Stimulated activated CD8-positive, alpha-beta memory T cell treated with anti-CD3 and anti-CD28 coated beads, Interleukin-15, amount 100 ng/mL, for 4 hours (primary cell): ENCODE measurements around the gene FAM13A.
"Not testable (repeated sequence)": the region's sequence is repeated elsewhere in the genome, so short reads cannot be mapped to it uniquely, and the experiment has no call there.

ENCODE experiments used
- DNase-seq, 2 donors: peaks; one replicate each; pipeline ENCODE4 v3.0.0-alpha.2; 2020; ENCODE audit warnings: low read depth in 2 of 2

Gene FAM13A

DNA sequence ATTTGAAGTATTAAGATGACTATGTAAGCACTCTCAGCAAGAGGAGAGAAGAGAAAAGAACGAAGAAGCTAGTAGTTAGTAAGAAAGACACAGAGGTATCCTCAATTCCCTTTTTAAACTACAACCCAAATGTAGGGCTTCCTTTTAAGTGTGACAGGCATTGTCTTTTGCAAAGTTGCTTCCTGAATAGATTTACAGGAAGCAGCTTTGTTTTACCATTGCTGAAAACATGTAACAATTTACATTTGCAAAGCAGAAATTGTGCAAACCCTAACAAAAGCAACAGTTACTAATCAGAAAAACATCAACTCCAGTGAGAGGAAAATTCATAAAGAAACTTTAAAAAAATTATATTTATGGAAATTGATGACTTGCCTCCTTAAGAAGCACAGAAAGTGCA is 96.4 kb downstream of the FAM13A start:
- no peak for DNase-seq

DNA sequence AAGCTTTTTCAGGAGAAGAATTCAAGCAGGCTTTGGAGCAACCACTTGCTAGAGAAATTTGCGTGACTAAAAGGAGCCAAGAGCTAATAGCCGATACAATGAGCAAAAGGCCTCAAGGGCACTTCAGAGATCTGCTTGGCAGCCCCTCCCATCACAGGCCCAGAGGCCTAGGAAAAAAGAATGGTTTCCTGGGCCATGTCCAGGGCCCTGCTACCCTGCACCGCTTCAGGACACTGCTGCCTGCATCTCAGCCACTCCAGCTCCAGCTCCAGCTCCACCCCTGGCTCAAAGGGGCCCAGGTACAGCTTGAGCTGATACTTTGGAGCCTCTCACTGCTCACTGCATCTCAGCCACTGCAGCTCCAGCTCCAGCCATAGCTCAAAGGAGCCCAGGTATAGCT is 98.9 kb downstream of the FAM13A start:
- DNase-seq, result no peak

DNA sequence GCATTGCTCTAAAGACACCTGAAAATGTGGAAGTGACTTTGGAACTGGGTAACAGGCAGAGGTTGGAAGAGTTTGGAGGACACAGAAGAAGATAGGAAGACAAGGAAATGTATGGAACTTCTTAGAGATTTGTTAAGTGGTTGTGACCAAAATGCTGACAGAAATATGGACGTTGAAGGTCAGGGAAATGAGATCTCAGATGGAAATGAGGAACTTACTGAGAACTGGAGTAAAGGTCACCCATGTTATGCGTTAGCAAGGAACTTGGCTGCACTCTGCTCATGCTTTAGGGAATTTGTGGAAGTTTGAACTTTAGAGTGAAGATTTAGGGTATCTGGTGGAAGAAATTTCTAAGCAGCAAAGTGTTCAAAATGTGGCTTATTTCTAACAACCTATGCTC is 99.4 kb downstream of the FAM13A start:
- DNase-seq, result no peak

DNA sequence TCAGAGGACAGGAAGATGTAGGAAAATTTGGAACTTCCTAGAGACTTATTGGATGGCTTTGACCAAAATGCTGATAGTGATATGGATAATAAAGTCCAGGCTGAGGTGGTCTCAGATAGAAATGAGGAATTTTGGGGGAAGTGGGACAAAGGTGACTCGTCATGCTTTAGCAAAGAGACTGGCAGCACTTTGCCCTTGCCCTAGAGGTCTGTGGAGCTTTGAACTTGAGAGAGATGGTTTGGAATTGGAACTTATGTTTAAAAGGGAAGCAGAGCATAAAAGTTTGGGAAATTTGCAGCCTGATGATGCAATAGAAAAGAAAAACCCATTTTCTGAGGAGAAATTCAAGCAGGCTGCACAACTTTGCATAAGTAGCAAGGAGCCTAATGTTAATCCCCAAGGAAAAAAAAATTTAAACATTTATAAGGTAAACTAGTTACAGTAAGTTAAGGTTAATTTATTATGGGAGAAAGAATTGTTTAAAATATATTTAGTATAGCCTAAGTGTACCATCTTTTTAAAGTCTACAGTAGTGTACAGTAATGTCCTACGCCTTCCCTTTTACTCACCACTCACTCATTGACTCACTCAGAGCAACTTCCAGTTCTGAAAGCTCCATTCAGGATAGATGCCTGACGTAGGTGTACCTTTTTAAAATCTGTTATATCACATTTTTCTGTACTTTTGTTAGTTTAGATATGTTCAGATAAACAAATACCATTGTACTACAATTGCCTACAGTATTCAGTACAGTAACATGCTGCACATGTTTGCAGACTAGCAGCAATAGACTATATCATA is 101.2 kb downstream of the FAM13A start:
- DNase-seq, result no peak

DNA sequence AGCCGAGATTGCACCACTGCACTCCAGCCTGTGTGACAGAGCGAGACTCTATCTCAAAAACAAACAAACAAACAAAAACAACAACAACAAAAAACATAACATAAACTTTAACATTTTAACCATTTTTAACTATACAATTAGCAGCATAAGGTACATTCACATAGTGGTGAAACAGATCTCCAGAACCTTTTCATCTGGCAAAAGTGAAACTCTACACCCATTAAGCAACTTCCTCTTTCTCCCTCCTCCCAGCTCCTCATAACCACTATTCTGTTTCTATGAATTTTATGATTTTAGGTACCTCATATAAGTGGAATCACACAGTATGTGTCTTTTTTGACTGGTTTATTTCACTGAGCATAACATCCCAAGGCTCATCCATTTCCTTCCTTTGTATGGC is 103.6 kb downstream of the FAM13A start:
- DNase-seq, result no peak

DNA sequence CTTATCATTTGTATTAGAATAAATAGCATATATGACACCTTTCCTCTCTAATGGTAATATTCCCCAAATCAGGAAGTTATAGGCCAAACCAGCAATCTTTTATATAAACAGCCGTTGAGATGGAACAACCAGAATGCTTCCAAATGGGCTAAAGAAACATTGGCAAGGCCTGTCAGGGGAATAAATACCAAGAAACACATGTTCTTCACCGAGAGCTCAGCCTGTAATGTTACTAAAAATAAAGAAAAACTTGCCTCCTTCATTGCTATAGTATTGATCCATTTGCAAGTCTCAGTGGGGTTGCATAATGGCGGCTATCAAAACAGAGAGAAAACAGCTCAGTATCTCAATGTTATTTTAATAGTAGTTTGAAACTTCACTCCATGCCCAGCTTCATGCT is 104.9 kb downstream of the FAM13A start:
- no peak for DNase-seq

DNA sequence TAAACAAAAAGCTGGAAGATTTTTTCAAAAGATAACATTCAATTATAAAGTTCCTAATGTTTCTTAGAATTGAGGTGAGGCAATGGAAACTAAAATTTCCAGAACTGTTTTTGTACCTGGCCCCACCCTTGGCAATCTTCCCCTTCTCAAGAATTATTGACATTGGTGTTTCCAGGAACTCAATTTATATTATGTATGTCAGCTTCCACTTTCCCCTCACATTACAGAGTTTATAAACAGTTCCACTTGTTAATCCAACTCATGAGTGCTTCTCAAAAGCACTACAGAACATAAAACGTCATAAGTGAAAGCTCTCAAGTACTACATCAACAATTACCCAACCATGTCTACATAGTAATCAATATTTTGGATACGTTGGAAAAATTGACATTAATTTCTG is 107.4 kb downstream of the FAM13A start:
- DNase-seq, result no peak

DNA sequence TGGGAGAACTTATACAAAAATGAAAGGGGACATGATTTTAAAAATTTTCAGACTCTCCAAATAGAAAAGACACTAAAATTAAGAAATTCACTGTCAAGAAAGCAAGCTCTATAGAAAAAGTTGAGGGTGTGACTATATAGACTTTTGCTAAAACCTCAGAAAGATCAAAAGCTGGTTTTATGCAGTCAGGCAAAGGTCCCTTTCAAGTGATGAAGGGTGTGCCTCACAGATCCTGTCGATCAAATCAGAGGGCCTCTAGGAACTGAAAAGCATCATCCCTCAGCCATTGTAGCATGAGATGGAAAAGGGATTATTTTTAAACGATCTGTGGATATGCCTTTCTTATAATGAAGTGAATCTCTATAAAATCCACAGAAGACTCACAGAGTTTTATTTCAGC is 116.5 kb downstream of the FAM13A start:
- no peak for DNase-seq

DNA sequence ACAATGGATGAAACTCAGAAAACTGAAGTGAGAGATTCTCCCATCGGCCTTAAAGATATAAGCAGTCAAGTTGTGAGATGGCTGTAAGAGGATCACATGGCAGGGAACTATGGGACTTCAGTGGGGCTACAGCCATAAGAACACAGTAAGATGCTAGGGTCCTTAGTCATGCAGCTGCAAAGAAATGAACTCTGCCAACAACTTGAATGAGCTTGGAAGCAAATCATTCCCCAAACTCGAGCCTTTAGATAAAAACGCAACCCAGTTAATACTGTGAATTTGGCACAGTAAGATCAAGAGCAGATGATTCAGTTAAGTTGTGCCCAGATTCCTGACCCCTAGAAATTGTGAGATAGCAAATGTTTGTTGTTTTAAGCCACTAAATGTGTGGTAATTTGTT is 117.3 kb downstream of the FAM13A start:
- DNase-seq, result no peak

DNA sequence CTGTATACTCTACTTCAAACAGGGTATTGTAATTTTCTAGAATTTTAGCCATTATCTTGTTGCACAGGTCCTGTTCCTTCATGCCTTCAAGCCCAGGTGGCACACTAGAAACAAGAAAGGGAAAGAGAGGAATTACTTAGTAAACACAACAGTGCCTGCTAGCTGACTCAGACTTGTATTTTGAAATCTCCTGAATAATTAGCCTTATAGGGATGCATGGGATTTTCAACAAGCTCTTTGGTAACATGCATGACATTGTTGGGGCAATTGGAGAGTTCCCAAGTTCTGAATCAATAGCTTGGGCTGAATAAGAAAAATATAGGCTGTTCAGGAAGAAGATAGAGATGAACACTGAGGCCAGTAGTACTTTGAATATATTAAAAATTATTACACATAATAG is 118.8 kb downstream of the FAM13A start:
- DNase-seq, result no peak

DNA sequence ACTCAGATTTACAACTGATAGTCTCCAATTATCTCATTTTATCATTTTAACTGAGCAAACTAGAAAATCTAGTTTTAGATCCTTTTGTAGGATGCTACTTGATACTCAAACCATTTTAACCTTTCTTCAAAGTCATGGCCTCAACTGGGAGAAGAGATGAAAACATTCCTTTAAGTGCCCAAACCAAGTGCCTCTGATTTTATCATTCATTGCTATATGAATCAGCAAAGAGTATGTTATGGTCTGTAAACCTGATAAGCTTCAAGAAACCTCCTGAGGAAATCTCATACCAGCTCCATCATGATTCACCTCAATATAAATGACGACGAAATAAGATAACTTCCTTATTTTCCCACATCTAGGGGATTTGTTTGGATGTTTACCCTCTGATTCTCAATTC is 119.9 kb downstream of the FAM13A start:
- DNase-seq, result no peak

DNA sequence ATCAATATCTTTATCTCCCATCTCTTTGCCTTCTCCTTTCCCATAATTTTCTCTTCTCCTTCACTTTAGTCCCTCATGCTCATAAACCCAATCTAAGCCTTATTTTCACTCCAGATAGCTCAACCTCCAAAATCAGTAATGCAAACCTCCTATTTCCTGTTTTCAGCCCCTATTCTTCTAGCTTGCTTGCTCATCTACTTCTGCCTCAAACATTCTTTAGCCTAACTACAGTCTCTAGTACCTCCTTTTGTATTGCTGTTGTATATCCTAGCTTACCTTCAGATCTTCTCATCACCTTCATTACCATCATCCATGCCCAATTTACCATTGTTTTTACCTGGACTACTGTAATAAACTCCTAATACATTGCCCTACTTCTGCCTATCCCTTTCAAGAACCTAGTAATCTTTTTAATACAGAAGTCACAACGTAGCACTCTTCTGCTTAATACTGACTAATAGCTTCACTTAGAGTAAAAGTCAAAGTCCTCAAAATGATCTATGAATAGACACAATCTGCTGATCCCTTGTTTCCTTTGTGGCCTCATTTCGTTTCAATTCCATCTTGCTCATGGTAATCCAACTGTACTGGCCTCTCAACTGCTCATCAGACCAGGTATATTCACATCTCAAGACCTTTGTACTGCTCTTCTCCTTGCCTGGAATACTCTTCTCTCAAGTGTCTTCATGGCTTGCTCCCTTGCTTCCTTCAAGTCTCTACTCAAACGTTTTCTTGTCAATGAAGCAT is 123.4 kb downstream of the FAM13A start:
- no peak for DNase-seq

DNA sequence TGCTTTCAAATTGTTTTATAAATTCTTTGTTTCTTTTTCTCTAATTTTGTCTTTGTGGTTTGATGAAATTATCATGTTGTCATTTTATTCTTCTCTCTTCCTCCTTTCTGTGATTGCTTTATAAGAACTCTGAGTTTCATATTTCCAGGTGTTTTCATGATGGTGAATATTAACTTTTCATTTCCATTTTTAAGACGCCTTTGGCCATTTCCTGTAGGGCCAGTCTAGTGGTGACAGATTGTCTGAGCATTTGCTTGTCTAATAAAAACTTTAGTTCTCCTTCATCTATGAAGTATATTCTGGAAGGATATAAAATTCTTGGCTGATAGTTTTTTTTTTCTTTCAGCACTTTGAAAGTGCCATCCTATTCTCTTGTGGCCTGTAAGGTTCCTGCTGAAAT is 128.1 kb downstream of the FAM13A start:
- DNase-seq, result no peak

DNA sequence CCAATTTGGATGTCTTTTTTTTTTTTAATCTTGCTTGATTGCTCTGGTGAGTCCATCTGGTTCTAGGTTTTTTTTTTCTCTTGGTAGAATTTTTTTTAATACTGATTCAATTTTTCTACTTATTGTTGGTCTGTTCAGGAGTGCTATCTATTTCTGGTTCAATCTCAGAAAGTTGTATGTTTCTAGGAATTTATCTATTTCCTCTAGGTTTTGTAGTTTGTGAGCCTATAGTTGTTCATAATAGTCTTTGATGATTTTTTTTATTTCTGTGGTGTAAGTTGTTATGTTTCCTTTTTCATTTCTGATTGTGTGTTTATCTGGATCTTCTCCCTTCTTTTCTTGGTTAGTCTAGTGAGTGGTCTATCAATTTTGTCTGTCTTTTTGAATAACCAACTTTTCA is 129.6 kb downstream of the FAM13A start:
- no peak for DNase-seq

DNA sequence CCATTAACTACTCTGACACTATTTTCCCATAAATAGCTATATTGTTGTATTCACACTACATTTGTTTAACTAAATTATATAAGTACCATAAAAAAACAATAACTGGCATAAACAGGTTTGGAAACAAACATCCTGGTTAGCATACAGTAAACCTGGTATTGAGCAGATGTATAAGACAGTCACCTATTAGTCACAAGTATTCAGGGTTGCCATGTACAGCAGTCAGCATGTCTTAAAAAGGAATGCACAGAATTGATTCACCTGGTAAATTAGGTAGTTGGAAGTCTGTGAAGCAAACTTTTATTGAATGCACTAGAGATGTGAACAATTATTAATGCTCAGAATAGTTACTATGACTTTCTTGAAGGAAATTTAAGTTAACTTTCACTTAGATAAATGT is 137.9 kb downstream of the FAM13A start:
- DNase-seq, result no peak

DNA sequence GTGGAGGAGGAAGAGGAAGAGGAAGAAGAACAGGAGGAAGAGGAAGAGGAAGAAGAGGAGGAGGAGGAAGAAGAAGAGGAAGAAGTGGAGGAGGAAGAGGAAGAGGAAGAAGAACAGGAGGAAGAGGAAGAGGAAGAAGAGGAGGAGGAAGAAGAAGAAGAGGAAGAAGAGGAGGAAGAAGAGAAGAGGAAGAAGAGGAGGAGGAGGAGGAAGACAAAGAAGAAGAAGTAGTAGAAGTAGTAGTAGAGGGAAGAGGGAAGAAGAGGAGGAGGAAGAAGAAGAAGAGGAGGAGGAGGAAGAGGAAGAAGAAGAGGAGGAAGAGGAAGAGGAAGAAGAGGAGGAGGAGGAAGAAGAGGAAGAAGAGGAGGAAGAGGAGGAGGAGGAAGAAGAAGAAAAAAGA is 143.8 kb downstream of the FAM13A start:
- not testable (repeated sequence) for DNase-seq

DNA sequence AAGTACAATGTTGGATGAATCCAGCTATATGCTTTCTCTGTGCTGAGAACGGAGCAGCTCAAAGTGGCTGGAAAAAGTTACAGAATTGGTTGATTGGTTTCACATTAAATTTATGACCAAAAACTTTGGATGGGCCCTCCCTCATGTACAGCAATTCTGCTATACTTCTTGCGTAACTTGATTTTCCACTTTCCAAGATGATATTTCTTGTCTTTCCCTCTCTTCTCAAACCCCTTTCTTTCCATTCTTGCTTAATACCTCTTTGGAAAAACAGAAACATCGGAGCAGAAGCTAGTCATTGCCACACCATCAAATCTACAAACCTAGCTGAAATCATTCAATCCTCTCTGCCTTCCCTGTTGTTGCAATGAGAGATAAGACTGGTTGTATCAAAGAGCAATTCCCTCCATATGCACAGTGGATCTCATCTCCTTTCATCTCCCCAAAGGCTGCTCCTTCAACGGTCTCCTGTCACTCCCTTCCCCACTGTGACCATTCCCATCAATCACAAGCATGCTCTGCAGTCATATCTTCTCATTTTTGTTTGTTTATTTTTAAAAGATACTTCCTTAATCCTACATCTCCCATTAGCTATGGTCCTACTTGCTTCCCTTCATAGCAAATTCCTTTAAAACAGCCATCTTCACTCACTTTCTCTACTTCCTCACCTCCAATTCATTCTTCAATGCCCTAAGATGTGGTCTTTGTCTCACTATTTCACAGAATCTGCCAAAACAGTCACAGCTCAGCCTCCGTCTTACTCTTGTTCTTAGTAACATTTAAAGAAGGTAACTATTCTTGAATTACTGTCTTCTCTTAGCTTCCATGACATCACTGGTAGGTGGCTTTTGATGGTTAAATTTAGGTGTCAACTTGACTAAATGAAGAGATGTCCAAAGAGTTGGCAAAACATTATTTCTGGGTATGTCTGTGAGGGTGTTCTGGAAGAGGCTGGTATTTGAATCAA is 145.5 kb downstream of the FAM13A start:
- DNase-seq, result no peak

DNA sequence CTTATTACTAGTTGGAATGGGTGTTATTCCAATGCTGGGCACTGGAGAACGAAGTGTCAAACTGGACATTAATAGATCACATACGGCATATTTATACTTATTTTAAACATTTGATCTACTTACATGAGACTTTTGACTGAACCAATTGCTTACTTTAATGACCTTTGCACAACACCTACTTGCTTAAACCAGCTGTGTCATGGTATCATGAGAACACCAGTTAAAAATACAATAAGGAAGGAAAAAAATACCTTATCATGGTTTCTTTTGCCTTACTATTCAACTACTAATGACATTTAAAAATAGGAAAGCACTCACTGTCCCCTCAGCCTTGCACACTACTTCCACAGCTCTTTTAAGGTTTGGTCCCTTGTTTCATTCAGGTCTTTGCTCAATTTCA is 146.9 kb downstream of the FAM13A start:
- DNase-seq, result no peak

DNA sequence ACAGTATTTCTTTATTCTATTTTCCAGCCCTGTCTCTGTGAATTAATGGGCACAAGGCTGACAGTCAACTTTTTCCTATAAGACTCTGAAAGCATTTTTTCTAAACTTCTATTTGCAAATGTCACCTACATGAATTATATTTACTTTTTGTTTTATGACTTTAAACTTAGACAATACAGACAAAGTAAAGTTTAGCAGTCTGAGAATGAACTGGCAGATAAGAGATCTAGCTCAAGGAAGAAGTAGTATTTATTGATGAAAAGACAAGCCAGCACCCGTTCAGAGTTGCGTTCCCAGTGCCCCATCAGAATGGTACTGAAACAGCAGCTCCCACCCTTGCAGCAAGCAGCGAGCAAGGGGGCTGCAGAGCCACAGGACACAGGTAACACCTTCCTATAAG is 148.5 kb downstream of the FAM13A start:
- DNase-seq, result no peak

DNA sequence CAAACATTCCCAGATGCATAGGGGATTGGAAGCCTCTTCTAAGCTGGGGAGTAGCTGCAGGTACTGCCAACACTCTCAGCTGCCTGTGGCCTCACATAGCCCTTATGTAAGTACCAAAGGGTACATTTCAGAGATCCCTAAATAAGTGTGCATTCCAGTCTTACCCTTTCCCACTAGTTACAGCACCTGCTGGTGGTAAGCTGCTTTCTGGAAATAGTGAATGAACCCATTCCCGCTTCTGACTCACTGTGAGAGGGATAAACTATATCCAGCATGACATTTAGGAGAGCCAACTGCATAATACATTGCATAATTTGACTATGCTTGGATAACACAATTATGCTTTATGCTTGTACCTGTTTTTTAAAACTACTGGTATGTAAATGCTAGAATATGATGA is 149.0 kb downstream of the FAM13A start:
- DNase-seq, result no peak

DNA sequence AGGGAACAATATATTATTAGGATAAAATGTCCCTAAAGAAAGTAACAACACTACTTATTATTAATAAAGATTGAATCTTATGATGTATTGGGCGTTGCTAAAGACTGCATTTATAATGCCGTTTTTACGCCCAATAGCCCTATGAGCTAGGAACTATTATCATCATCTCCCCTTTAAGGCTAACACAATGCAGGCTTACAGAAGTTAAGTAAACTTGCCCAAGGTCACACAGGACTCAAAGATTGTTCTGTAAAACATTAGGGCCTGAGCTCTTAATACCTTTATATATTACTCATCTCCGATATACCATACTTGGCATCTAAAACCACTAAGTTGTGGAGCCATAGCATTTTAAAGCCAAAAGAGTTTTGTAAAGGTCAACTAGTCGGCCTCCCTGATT is 149.5 kb downstream of the FAM13A start:
- DNase-seq, result no peak

DNA sequence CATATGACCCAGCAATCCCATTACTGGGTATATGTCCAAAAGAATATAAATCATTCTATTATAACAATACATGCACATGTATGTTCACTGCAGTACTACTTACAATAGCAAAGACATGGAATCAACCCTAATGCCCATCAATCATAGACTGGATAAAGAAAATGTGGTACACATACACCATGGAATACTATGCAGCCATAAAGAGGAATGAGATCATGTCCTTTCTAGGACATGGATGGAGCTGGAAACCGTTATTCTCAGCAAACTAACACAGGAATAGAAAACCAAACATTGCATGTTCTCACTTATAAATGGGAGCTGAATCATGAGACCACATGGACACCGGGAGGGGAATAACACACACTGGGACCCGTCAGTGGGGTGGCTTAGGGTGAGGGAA is 152.7 kb downstream of the FAM13A start:
- DNase-seq, result not testable (repeated sequence)
